GM18526 (cell line): Measurements from ENCODE around the gene MAD1L1.

ENCODE experiments used
- POLR2A ChIP-seq: IDR thresholded peaks from 3 replicates; pipeline ENCODE4 v1.6.1; 2011; ENCODE audit not compliant: insufficient read length; ENCODE audit errors: extremely low read depth

The MAD1L1 gene

GRCh38 chr7:2204446-2204845, 28.3 kb downstream of the MAD1L1 start:
- TF ChIP-seq POLR2A = no peak

GRCh38 chr7:2203766-2204300, 28.9 kb downstream of the MAD1L1 start:
- TF ChIP-seq POLR2A = no peak

GRCh38 chr7:2202901-2203765, 29.6 kb downstream of the MAD1L1 start:
- TF ChIP-seq POLR2A = no peak

GRCh38 chr7:2202361-2202761, 30.4 kb downstream of the MAD1L1 start:
- TF ChIP-seq POLR2A = no peak

- TF ChIP-seq POLR2A = no peak
Observed at GRCh38 chr7:2201686-2202360, 30.9 kb downstream of the MAD1L1 start.

- TF ChIP-seq POLR2A = no peak
Observed at GRCh38 chr7:2201128-2201527, 31.6 kb downstream of the MAD1L1 start.

- no peak for TF ChIP-seq POLR2A
Observed at GRCh38 chr7:2200584-2200980, 32.2 kb downstream of the MAD1L1 start.

- TF ChIP-seq POLR2A = no peak
Observed at GRCh38 chr7:2199956-2200583, 32.7 kb downstream of the MAD1L1 start.

- no peak for TF ChIP-seq POLR2A
Observed at GRCh38 chr7:2199528-2199927, 33.2 kb downstream of the MAD1L1 start.

GRCh38 chr7:2198760-2199159, 34.0 kb downstream of the MAD1L1 start:
- no peak for TF ChIP-seq POLR2A

- TF ChIP-seq POLR2A = no peak
Observed at GRCh38 chr7:2198206-2198605, 34.5 kb downstream of the MAD1L1 start.

GRCh38 chr7:2197436-2198155, 35.1 kb downstream of the MAD1L1 start:
- no peak for TF ChIP-seq POLR2A

GRCh38 chr7:2196381-2197378, 36.1 kb downstream of the MAD1L1 start:
- TF ChIP-seq POLR2A = no peak
